Measurements from ENCODE around the gene CNTLN. TPM values are rescaled to one million over a fixed set of nuclear protein-coding genes. Genes with fewer than 3 reads are reported as not detected.
"Not testable (repeated sequence)": the region's sequence is repeated elsewhere in the genome, so short reads cannot be mapped to it uniquely, and the experiment has no call there.

CNTLN gene
- total and polyA plus RNA-seq, 2 donors (not counting 1 experiment from before 2014, with no cell fraction given) = 9.1 to 13.0 TPM

DNA sequence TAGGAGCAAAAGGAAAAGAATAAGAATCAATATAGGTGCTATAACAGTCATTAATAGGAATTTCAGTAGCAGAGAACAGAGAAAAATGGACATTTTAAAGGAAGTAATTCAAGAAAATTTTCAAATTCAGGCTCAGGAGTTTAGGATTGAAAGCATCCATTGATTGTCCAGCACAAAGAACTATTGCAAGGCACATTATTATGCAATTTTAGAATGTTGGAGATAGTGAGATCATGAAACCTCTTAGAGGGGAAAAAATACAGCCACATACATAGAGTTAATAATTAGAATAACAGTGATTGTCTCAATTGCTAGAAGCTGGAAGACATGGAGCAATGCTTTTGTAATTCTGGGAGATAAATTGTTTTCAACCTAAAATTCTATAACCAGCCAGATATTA lies 31.5 kb downstream of the CNTLN start:
- no peak overlapping the region for H3K9ac ChIP-seq (ENCODE audit: insufficient read depth, low read length)
- H3K4me1 ChIP-seq (ENCODE audit: control insufficient read depth, extremely low read depth, insufficient read depth, low read length) = no peaks in the 10 kb centered on the region
- no peaks in the 10 kb centered on the region for H4K20me1 ChIP-seq (ENCODE audit: control insufficient read depth, extremely low read depth, insufficient read depth, low read length)
- TF ChIP-seq, protein P1, sequence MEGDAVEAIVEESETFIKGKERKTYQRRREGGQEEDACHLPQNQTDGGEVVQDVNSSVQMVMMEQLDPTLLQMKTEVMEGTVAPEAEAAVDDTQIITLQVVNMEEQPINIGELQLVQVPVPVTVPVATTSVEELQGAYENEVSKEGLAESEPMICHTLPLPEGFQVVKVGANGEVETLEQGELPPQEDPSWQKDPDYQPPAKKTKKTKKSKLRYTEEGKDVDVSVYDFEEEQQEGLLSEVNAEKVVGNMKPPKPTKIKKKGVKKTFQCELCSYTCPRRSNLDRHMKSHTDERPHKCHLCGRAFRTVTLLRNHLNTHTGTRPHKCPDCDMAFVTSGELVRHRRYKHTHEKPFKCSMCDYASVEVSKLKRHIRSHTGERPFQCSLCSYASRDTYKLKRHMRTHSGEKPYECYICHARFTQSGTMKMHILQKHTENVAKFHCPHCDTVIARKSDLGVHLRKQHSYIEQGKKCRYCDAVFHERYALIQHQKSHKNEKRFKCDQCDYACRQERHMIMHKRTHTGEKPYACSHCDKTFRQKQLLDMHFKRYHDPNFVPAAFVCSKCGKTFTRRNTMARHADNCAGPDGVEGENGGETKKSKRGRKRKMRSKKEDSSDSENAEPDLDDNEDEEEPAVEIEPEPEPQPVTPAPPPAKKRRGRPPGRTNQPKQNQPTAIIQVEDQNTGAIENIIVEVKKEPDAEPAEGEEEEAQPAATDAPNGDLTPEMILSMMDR (conservative IDR thresholded peaks at IDR 0.05 in 1 of 2, IDR thresholded peaks at IDR 0.05 in 1 of 2; ENCODE audit: low read depth in 1 of 2, low read length in 2 of 2) = no peak
- TF ChIP-seq EZH2 (IDR thresholded peaks at IDR 0.05; ENCODE audit: low read length, missing control alignments) = no peak
- no peak for DNase-seq (ENCODE audit: low read depth in 2 of 2)
- H3K27ac ChIP-seq (ENCODE audit: insufficient read depth, low read length) = no peak overlapping the region
- H3K79me2 ChIP-seq (ENCODE audit: control insufficient read depth, insufficient read depth, low read length) = peaks cover 2% of the 10 kb centered on the region
- no peaks in the 10 kb centered on the region for H3K27me3 ChIP-seq (ENCODE audit: control insufficient read depth, insufficient read depth, low read length)
- H2AFZ ChIP-seq (ENCODE audit: low read length) = no peak overlapping the region
- no peak overlapping the region for H3K4me2 ChIP-seq (ENCODE audit: extremely low read depth, insufficient read depth, low read length)
- H3K4me3 ChIP-seq (replicated peaks in 1 of 4; ENCODE audit: control extremely low read depth in 1 of 4, insufficient read depth in 1 of 4, low read depth in 3 of 4, low read length in 4 of 4) = no peak overlapping the region
- H3K9me3 ChIP-seq (ENCODE audit: control insufficient read depth, insufficient read depth, low read depth, low read length) = no peaks in the 10 kb centered on the region
- H3K36me3 ChIP-seq (ENCODE audit: control insufficient read depth, insufficient read depth, low read length) = no peaks in the 10 kb centered on the region

DNA sequence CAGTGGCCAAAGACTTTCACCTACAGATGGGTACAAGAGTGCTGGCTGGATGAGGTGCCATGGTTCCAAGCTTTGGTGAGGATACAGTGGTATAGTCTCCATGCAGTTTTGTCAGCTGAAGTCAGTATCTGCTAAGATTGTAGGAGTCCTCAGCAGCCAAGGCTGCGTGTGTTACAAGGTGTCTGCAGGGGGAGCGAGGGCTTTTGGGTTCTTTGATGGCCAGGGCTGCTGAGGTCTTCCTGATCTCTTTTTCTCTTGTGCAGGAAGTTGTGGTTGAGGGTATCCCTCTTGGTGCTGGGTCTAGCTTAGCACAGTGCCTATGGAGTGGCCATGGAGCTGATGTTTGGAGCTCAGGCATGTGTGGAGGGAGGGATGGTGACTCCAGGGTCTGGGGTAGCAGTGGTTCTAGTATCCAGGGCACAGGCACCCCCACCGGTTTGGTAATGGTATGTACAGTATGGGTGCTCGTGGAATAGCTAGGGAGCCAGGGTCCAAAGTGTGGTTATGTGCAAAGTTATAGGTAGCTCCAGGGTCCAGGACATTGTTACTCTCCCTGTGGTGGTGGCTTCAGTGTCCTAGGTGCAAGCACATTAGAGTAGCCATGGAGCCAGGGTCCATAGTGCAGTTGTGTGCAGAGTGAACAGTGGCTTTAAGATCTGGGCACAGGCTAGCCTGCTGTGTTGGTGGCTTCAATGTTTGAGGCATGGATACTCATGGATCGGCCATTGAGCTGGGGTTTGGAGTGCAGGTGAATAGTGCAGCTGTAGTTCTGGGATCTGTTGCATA lies 36.7 kb downstream of the CNTLN start:
- Histone ChIP-seq H3K79me2 (ENCODE audit: control insufficient read depth, insufficient read depth, low read length) (peaks cover 6% of the 10 kb centered on the region), H2AFZ (ENCODE audit: low read length) (no peak overlapping the region), H3K9me3 (ENCODE audit: control insufficient read depth, insufficient read depth, low read depth, low read length) (no peaks in the 10 kb centered on the region), H4K20me1 (ENCODE audit: control insufficient read depth, extremely low read depth, insufficient read depth, low read length) (no peaks in the 10 kb centered on the region), H3K36me3 (ENCODE audit: control insufficient read depth, insufficient read depth, low read length) (no peaks in the 10 kb centered on the region), H3K4me2 (ENCODE audit: extremely low read depth, insufficient read depth, low read length) (no peak overlapping the region), H3K27ac (ENCODE audit: insufficient read depth, low read length) (no peak overlapping the region), H3K27me3 (ENCODE audit: control insufficient read depth, insufficient read depth, low read length) (no peaks in the 10 kb centered on the region), H3K4me1 (ENCODE audit: control insufficient read depth, extremely low read depth, insufficient read depth, low read length) (no peaks in the 10 kb centered on the region), H3K9ac (ENCODE audit: insufficient read depth, low read length) (no peak overlapping the region), H3K4me3 (replicated peaks in 1 of 4; ENCODE audit: control extremely low read depth in 1 of 4, insufficient read depth in 1 of 4, low read depth in 3 of 4, low read length in 4 of 4) (no peak overlapping the region)
- no peak for TF ChIP-seq EZH2 (IDR thresholded peaks at IDR 0.05; ENCODE audit: low read length, missing control alignments)
- TF ChIP-seq, protein P1 (conservative IDR thresholded peaks at IDR 0.05 in 1 of 2, IDR thresholded peaks at IDR 0.05 in 1 of 2; ENCODE audit: low read depth in 1 of 2, low read length in 2 of 2) = no peak
- no peak for DNase-seq (ENCODE audit: low read depth in 2 of 2)

DNA sequence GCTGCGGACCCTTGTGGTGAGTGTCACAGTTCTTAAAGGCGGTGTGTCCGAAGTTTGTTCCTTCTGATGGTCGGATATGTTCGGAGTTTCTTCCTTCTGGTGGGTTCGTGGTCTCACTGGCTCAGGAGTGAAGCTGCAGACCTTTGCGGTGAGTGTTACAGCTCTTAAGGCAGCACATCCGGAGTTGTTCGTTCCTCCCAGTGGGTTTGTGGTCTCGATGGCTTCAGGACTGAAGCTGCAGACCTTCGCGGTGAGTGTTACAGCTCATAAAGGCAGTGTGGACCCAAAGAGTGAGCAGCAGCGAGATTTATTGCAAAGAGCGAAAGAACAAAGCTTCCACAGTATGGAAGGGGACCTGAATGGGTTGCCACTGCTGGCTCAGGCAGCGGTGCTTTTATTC lies 42.7 kb downstream of the CNTLN start:
- DNase-seq (ENCODE audit: low read depth in 2 of 2); H3K9ac ChIP-seq (ENCODE audit: insufficient read depth, low read length); H4K20me1 ChIP-seq (ENCODE audit: control insufficient read depth, extremely low read depth, insufficient read depth, low read length); H3K79me2 ChIP-seq (ENCODE audit: control insufficient read depth, insufficient read depth, low read length); H3K9me3 ChIP-seq (ENCODE audit: control insufficient read depth, insufficient read depth, low read depth, low read length); H3K4me2 ChIP-seq (ENCODE audit: extremely low read depth, insufficient read depth, low read length); H3K27ac ChIP-seq (ENCODE audit: insufficient read depth, low read length); H3K4me1 ChIP-seq (ENCODE audit: control insufficient read depth, extremely low read depth, insufficient read depth, low read length); H3K4me3 ChIP-seq (replicated peaks in 1 of 4; ENCODE audit: control extremely low read depth in 1 of 4, insufficient read depth in 1 of 4, low read depth in 3 of 4, low read length in 4 of 4); H3K27me3 ChIP-seq (ENCODE audit: control insufficient read depth, insufficient read depth, low read length); H2AFZ ChIP-seq (ENCODE audit: low read length); H3K36me3 ChIP-seq (ENCODE audit: control insufficient read depth, insufficient read depth, low read length): not testable (repeated sequence)
